HG03280 (cell line): Measurements from ENCODE around the gene ATP2A2.
A peak's percentile ranks its signal among the peaks of the same experiment; 100 is the strongest.

Source experiments
- ATAC-seq: cut with Tn5 transposase; IDR thresholded peaks from one replicate; pipeline ENCODE4 v1.9.1; 2021; ENCODE audit warnings: mild to moderate bottlenecking, moderate library complexity; ENCODE audit not compliant: unreplicated experiment

Gene ATP2A2

DNA sequence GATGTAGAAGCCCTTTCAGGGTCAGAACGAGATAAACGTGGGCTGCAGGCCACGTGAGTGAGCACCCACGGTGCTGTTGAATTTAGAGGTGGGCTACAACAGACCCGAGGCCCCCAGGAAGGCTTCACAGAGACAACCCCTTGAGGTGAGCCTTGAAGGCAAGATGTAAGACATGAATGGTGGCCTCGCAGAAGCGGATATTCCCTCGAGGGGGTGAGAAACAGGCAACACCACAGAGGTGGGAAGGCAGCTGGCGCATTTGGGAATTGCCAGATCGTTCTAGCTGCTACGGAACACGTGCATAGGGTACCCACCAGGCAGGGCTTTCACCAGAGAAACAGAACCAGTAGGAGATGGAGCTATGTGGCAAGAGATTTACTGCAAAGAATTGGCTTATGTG is 22.6 kb upstream of the ATP2A2 start:
- no peak for ATAC-seq

- no peak for ATAC-seq
Measured at GRCh38 chr12:110262442-110263388, 18.3 kb upstream of the ATP2A2 start.

- ATAC-seq = no peak
Measured at GRCh38 chr12:110266381-110266960, 14.6 kb upstream of the ATP2A2 start.

GRCh38 chr12:110266980-110267620 is 13.9 kb upstream of the ATP2A2 start:
- no peak for ATAC-seq

GRCh38 chr12:110269622-110270124 is 11.4 kb upstream of the ATP2A2 start:
- ATAC-seq = no peak

GRCh38 chr12:110270125-110270962 is 10.7 kb upstream of the ATP2A2 start:
- no peak for ATAC-seq

DNA sequence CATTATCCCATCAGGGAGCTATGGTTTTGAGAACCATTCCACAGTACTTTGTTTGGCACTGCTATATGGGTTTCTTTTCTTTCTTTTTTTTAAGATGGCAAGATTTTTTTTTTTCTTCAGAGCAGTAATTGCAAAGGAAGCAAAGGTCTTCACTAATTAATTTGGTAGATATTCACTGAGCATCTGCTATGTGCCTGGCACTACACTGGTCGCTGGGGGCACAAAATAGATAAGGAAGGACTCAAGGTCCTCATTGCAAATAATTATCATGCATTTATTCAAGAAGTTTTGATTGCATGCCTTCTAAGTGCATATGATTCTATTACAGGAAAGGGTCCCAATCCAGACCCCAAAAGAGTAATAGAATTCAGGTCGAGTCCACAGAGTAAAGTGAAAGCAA is 10.0 kb upstream of the ATP2A2 start:
- ATAC-seq = no peak

DNA sequence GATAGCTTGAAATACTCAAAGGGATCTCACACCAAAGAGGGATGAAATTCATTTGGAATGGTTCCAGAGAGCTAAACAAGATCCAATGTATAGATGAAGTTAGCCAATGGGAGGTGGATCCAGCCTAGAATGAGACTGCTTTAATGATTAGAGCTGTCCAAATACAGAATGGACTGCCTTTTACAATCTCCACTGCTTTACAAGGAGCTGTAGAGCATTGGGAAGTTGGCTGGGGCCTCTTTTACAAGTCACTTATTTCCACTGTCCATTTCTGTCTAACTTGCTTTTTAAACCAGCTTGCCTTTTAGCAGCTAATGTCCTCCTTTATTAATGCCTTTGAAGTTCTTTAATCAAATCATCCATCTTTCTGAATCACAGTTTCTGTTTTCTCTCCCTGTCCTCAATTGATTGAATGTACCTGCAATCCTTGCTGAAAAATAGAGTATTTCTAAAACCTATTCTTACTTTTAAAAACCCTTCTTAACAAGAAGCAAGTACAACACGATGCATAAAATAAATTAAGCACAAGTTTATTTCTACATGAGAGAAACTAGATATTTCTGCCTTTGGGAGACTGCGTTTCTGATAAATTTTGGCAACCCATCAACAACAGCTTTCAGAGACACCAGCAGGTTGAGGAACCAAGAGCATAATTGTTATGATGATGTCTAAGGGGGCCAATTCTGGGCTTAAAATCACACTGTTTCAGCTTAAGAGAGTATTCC is 3.4 kb upstream of the ATP2A2 start:
- no peak for ATAC-seq

- no peak for ATAC-seq
Measured at GRCh38 chr12:110278255-110278536, 2.9 kb upstream of the ATP2A2 start.

- ATAC-seq = no peak
Measured at GRCh38 chr12:110279566-110280375, 1.3 kb upstream of the ATP2A2 start.

DNA sequence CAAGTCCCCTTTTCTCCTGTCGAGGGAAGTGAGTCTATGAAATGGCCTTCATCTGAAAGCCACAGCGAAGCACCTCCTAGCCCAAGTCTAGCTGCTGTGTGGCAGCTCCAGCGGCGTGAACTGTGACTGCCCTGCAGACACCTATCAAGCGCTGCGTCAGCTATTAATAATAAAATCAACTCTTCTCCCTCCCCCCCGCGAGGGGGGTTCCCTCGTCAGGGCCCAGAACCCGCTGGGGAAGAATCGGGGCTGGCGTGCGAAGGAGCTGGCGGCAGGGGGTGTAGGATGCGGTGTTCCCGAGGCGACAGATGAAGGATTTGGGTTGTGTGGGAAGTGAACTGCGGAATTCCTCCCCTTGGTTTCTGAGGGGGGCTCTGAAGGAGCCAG is 662 bp upstream of the ATP2A2 start:
- ATAC-seq = peak; percentile 3

DNA sequence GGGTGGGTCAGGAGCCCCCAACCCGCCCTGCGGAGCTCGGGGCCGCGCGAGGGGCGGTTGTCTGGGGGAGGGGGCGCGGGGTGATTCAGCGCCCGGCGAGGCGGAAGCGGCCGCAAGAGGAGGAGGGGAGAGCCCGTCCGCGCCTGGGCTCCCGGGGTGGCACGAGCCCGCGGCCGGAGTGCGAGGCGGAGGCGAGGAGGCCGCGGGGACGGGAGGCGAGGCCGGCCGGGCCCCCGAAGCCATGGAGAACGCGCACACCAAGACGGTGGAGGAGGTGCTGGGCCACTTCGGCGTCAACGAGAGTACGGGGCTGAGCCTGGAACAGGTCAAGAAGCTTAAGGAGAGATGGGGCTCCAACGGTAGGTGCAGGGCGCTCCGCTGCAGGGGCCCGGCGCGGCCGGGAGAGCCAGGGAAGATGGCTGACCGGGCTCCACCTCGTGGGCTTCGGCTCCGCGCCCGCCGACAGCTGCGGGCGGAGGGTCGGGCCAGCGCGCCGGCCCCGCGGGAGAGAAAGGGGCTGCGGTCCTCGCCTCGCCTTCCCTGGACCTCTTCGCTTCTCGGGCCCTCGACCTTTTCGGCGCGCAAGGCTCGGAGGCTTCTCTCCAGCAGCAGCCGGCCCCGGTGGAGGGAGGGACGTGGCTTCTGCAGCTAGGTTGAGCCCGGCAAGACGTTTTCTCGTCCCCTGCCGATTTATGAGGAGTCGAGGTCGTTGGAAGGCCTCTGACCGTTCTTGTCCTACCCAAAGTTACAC is 677 bp downstream of the ATP2A2 start:
- peak; percentile 34 for ATAC-seq

DNA sequence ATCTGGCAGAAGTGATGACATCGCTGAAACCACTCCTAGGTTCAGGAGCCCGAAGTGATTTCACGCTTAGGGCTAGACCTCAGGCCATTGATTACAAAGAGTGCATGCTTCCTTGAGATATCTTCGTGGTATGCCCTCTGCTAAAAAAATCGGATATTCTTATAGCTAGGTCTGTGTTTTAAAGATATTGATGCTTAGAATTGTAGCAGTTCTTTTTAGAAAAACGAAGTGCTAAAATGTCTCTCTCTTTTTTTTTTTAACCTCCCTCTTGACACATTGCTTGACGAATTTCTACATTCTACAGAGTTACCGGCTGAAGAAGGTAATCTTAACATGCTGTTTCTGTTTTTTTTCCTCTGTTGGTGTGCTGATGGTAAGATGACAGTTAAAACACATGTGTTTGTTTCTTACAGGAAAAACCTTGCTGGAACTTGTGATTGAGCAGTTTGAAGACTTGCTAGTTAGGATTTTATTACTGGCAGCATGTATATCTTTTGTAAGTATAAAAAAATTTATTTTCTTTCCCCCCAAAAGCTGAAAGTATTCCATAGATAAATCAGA is 1.3 kb downstream of the ATP2A2 start:
- ATAC-seq = peak; percentile 6

DNA sequence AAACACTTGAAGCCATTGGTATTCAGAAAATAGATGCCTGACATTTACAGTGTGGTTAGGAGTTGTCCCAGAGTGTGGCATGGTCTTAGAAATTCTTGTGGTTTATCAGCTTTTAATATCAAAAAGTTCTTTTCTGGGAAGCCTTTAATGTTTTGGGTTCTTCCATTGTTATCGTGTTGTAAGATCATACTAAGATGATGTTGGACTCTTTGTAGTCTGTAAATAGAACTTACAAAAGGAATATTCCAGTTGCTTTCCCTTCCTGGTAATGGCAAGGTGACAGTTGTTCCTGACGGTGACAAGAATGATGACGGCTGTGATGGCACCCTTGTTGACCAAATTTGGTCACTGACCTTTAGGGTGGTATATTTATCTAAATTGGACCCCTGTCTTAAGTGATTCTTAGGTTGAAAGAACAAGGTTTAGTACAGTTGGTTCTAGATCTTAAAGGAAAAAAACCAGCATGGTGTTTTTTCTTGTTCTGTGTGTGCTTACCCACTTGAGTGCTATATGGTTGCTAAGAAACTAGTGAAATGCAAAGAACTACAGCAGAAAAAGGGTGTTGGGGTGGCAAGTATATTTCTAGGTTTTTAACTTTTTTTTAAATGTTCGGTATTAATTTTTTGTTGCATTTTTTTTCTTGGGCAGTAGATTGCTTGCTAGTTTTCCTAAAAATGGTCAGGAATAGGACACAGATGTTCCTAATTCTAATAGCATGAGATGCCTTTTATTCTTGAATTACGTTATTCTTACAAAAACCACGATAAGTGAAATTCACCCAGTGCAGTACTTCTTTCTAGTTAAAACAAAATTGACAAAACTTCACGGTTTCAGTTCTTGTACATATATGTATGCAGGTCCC is 2.1 kb downstream of the ATP2A2 start:
- ATAC-seq = no peak

DNA sequence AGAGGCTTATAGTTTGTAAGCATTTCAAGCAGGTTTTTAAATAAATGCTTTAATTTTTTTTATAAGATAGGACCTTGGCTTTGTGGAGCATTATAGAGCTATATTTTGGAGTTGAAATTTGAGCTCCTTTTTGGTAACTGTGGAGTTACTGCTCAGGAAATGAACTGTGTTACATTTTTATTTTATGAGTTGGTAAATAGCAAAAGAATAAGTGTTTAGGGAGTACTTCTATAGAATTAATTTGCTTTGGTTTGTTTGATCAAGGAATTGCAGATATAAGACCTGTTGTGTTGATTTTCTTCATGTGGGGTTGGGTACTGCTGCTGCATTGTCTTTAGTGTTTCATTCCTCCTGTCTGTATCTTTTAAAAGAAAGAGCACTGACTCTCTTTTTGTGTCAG is 3.5 kb downstream of the ATP2A2 start:
- ATAC-seq = no peak

DNA sequence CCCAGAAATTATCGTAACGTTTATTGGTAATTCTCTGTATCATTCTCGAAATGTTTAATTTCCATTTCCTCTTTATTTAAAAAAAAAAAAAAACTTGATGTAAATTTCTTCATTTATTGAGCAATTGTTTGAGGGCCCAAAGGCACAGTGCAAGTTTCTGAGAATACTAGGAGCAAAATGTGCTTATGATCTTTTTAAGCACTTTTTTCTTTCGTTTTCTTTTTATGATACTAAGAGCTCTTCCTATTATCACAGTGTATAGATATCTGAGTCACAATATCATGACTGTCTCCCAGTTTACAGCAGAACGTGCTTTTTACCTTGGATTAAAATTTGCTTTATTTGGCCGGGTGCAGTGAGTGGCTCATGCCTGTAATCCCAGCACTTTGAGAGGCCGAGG is 5.6 kb downstream of the ATP2A2 start:
- no peak for ATAC-seq

DNA sequence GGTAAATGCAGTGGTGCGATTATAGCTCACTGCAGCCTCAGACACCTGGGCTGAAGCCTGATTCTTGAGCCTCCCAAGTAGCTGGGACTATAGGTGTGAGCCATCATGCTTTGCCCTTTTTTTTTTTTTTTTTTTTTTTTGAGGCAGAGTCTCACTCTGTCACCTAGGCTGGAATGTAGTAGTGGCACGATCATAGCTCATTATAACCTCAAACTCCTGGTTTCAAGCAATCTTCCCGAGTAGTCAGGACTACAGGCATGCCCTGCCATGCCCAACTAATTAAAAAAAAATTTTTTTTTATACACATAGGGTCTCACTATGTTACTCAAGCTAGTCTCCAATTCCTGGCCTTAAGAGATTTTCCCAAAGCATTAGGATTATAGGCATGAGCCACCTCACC is 6.9 kb downstream of the ATP2A2 start:
- no peak for ATAC-seq
